SK-N-MC (cell line): Measurements from ENCODE around the gene SLAMF6.
"Not testable (repeated sequence)": the region's sequence is repeated elsewhere in the genome, so short reads cannot be mapped to it uniquely, and the experiment has no call there.

Experiments
- DNase-seq: peaks from one replicate; pipeline ENCODE4 v3.0.0-alpha.2; 2011; ENCODE audit warnings: low read depth, low spot score
- H3K27ac ChIP-seq: fragments of 200-600 bp; sonication (generic); 2 replicates; pipeline ENCODE4 v1.5.1; 2016; ENCODE audit warnings: mixed run types
- H3K36me3 ChIP-seq: fragments of 200-600 bp; sonication (generic); 2 replicates; pipeline ENCODE4 v1.6.1; 2017; ENCODE audit warnings: antibody characterized with exemption, low read length, mixed read lengths; ENCODE audit not compliant: insufficient read depth
- H3K4me3 ChIP-seq: fragments of 200-600 bp; sonication (generic); 2 replicates; pipeline ENCODE4 v1.5.1; 2016
- H3K9ac ChIP-seq: fragments of 200-600 bp; sonication (generic); 2 replicates; pipeline ENCODE4 v1.8.0; 2017; ENCODE audit warnings: mixed run types, mixed read lengths; ENCODE audit not compliant: insufficient read length
- H3K9me3 ChIP-seq: fragments of 200-600 bp; sonication (generic); 2 replicates; pipeline ENCODE4 v1.6.1; 2017; ENCODE audit warnings: low read depth, mild to moderate bottlenecking, antibody characterized with exemption, low read length, moderate library complexity, mixed read lengths
- EZH2 ChIP-seq: fragments of 200-600 bp; sonication (generic); IDR thresholded peaks from one replicate; pipeline ENCODE4 v1.6.1; 2017; ENCODE audit warnings: antibody characterized with exemption
- FOXP2 ChIP-seq: optimal IDR thresholded peaks from 2 replicates; pipeline ENCODE3; 2011; ENCODE audit warnings: mild to moderate bottlenecking, moderate library complexity; ENCODE audit not compliant: insufficient read depth; ENCODE audit errors: extremely low read length, control extremely low read depth
- POLR2AphosphoS5 ChIP-seq: IDR thresholded peaks from 2 replicates; pipeline ENCODE4 v1.6.1; 2012; ENCODE audit warnings: mild to moderate bottlenecking, low read depth, low read length, borderline replicate concordance

Gene SLAMF6

GRCh38 chr1:160520999-160521398 is 2.1 kb downstream of the SLAMF6 start:
- H3K36me3 ChIP-seq, result no peaks in the 10 kb centered on the region
- no peak for TF ChIP-seq POLR2AphosphoS5
- TF ChIP-seq FOXP2, result no peak
- TF ChIP-seq EZH2, result no peak
- no peak overlapping the region for H3K4me3 ChIP-seq
- no peak overlapping the region for H3K9ac ChIP-seq
- no peaks in the 10 kb centered on the region for H3K9me3 ChIP-seq
- DNase-seq, result no peak
- H3K27ac ChIP-seq, result no peak overlapping the region

DNA sequence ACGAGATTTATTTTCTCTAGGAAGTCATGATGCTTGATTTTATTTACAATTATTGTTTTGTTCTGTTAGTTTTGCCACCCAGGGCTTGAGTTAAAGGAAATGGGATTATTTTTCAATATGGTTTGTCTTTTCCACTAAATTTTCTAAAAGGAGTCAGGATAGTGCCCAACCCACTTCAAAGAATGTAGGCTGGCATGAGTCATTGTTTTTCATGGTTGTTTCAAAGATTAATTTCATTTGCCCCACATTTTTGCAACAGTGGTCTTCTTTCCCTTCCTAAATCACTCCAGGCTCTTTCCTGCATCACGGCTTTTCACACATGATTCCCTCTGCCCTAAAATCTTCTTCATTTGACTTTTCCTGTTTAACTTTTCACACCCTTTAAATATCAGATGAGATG is 2.5 kb downstream of the SLAMF6 start:
- Histone ChIP-seq H3K27ac (no peak overlapping the region), H3K9me3 (no peaks in the 10 kb centered on the region), H3K36me3 (no peaks in the 10 kb centered on the region), H3K9ac (no peak overlapping the region), H3K4me3 (no peak overlapping the region)
- no peak for TF ChIP-seq POLR2AphosphoS5
- no peak for TF ChIP-seq FOXP2
- no peak for TF ChIP-seq EZH2
- DNase-seq, result no peak

DNA sequence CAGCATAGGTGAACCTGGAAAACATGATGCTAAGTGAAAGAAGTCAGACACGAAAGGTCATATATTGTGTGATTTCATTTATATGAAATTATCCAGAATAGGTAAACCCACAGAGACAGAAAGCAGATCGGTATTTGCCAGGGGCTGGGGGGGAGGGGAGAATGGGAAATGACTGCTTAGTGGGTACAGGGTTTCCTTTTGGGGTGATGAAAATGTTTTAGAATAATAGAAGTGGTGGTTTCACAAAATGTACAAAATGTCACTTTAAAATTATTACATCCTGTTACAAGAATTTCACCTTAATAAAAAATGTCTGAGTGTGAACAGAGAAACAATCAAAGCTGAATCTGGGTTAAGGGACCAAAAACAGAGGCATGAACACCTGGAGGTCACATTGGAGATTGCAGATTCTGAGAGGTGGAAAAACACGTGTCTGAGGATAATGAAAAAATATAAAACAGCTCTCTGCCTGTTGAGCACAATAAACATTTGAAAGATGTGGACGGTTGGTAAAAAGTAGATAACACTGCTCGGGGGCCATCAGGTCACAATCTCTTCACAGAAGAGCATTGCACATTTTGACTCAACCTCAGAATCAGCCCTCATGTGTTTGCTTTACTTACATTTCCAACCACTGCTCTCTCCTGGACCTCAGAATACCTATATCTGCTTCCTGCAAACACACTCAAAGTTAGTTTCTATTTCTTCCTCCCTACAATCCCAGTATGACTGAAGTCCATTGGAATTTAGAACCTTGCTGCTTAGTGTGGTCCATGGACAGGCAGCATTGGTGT is 3.2 kb downstream of the SLAMF6 start:
- no peak overlapping the region for H3K27ac ChIP-seq
- H3K36me3 ChIP-seq, result no peaks in the 10 kb centered on the region
- H3K9ac ChIP-seq, result no peak overlapping the region
- DNase-seq, result no peak
- no peak overlapping the region for H3K4me3 ChIP-seq
- TF ChIP-seq FOXP2, result no peak
- TF ChIP-seq POLR2AphosphoS5, result no peak
- TF ChIP-seq EZH2, result no peak
- no peaks in the 10 kb centered on the region for H3K9me3 ChIP-seq

- not testable (repeated sequence) for DNase-seq, H3K36me3 ChIP-seq, H3K4me3 ChIP-seq, H3K27ac ChIP-seq, H3K9me3 ChIP-seq, H3K9ac ChIP-seq
Measured at GRCh38 chr1:160517519-160517918, 5.5 kb downstream of the SLAMF6 start.

- H3K4me3 ChIP-seq, H3K9me3 ChIP-seq, H3K9ac ChIP-seq, H3K36me3 ChIP-seq, H3K27ac ChIP-seq, DNase-seq: not testable (repeated sequence)
Measured at GRCh38 chr1:160515908-160516307, 7.1 kb downstream of the SLAMF6 start.

- H3K36me3 ChIP-seq, result no peaks in the 10 kb centered on the region
- no peak for TF ChIP-seq POLR2AphosphoS5
- no peak for TF ChIP-seq EZH2
- no peak for TF ChIP-seq FOXP2
- H3K27ac ChIP-seq, result no peak overlapping the region
- no peaks in the 10 kb centered on the region for H3K9me3 ChIP-seq
- no peak overlapping the region for H3K9ac ChIP-seq
- no peak for DNase-seq
- H3K4me3 ChIP-seq, result no peak overlapping the region
Measured at GRCh38 chr1:160504651-160505050, 18.4 kb downstream of the SLAMF6 start.

DNA sequence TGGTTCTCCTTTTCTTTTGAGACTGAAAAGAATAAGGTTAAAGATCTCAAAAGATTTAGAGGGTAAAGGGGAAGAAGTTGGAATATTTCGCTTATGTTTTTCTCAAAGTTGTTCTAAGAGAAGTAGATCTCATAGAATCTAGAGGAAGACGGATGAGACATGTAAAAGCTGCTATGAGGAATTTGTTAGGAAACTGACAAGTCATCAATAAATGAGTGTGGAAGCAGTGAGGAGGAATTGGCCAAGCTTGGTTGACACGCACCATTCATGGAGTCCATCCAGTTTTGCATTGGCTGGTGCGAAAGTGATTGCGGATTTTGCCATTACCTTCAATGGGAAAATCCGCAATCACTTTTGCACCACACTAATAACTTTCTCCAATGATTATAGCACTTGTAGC is 20.0 kb downstream of the SLAMF6 start:
- TF ChIP-seq POLR2AphosphoS5 (no peak), FOXP2 (no peak), EZH2 (no peak)
- no peak for DNase-seq
- Histone ChIP-seq H3K36me3 (no peaks in the 10 kb centered on the region), H3K4me3 (no peak overlapping the region), H3K9me3 (no peaks in the 10 kb centered on the region), H3K9ac (no peak overlapping the region), H3K27ac (no peak overlapping the region)

GRCh38 chr1:160500321-160500990 is 22.6 kb downstream of the SLAMF6 start:
- no peak for TF ChIP-seq POLR2AphosphoS5
- no peak for TF ChIP-seq EZH2
- TF ChIP-seq FOXP2, result no peak
- no peak overlapping the region for H3K4me3 ChIP-seq
- no peak overlapping the region for H3K27ac ChIP-seq
- H3K9me3 ChIP-seq, result no peaks in the 10 kb centered on the region
- no peaks in the 10 kb centered on the region for H3K36me3 ChIP-seq
- DNase-seq, result no peak
- H3K9ac ChIP-seq, result no peak overlapping the region

GRCh38 chr1:160499631-160500030 is 23.4 kb downstream of the SLAMF6 start:
- Histone ChIP-seq H3K9me3 (no peaks in the 10 kb centered on the region), H3K9ac (no peak overlapping the region), H3K36me3 (no peaks in the 10 kb centered on the region), H3K27ac (no peak overlapping the region), H3K4me3 (no peak overlapping the region)
- TF ChIP-seq FOXP2 (no peak), POLR2AphosphoS5 (no peak), EZH2 (no peak)
- DNase-seq, result no peak

DNA sequence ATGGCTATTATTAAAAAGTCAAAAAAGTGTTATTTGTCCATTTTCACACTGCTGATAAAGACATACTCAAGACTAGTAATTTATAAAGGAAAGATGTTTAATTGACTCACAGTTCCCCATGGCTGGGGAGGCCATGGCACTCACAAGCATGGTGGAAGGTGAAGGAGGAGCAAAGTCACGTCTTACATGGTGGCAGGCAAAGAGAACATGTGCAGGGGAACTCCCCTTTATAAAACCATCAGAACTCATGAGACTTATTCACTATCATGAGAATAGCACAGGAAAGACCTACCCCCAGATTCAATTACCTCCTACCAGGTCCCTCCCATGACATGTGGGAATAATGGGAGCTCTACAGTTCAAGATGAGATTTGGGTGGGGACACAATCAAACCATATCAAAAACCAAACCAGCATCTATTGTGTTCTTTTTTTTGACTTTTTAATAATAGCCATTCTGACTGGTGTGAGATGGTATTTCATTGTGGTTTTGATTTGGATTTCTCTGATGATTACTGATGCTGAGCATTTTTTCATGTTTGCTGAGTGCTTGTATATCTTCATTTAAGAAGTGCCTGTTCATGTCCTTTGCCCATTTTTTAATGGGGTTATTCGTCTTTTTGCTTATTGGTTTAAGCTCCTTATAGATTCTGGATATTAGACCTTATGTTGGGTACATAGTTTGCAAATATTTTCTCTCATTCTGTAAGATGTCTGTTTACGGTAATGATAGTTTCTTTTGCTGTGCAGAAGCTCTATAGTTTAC is 24.6 kb downstream of the SLAMF6 start:
- H3K36me3 ChIP-seq, H3K27ac ChIP-seq, H3K9me3 ChIP-seq, DNase-seq, H3K9ac ChIP-seq, H3K4me3 ChIP-seq: not testable (repeated sequence)
